Epidermal melanocyte (primary cell): Measurements from ENCODE around the gene AFAP1L1.

Experiments
- DNase-seq: peaks from one replicate; pipeline ENCODE4 v3.0.0; 2011; ENCODE audit warnings: low spot score; ENCODE audit not compliant: insufficient read length

The AFAP1L1 gene

DNA sequence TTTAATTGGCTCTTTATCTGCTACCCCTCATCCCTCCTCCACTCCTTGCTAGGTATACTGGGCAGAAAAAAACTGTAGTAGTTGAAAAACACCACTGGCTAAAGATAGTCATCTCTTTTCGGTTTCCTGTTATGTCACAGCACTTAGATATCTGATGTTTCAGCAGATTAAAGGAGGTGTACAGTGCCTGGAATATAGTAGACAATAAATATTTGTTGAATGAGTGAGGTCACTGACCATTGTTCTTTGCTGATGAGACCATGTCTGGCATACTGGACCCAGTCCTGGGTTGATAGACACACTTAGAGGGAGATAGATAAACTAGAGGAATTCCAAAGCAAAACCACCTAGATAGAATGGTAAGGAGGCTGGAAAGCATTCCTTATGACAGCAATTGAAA lies 76.9 kb downstream of the AFAP1L1 start:
- DNase-seq, result no peak

DNA sequence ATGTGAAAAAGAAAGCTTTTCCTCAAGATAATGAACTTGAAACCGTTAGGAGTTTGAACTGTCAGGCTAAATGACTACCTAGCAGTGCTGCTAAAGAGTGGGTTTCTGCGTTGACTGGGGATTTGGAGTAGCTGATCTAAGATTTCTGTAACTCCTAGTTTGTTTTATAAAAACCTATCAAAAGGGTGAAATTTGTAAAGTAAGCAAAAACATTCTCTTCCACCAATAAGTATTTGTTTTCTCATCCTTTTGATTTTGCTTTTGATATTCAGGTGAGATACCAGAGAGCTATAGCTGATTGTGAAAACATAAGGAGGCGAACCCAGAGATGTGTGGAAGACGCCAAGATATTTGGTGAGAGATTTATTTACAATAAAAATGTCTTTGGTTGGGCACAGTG lies 77.7 kb downstream of the AFAP1L1 start:
- no peak for DNase-seq

DNA sequence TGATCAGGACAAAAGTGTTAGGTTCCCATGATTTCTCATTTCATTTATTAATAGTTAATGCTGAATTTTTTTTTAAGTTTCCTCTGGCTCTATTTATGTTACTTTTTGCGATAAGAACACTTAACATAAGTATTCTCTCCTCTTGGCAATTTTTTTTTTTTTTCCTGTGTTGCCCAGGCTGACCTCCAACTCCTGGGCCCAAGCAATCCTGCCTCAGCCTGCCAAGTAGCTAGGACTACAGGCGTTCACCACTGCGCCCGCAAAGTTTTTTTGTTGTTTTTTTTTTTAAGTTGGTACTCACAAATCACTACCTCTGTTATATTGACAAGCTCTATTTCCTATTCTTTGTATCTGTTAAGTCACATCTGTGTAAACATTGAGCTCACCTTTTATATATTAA lies 80.5 kb downstream of the AFAP1L1 start:
- no peak for DNase-seq

DNA sequence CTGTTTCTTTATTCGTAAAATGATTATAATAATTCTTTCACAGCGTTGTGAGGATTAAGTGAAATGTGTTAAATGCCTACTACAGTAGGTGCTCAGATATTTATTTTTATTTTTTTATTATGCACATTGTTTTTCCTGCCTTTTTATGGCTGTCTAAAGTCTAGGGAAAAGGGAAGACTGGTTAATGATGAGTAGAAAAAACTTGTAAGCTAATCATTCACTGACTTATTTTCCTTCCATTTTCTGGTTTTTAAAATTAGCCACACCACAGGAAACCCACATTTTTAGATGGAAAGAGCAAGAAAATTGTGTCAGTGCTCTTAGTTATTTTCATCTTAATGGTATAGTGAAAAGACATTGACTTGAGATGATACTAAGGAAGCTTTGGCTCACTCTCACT lies 82.3 kb downstream of the AFAP1L1 start:
- no peak for DNase-seq

DNA sequence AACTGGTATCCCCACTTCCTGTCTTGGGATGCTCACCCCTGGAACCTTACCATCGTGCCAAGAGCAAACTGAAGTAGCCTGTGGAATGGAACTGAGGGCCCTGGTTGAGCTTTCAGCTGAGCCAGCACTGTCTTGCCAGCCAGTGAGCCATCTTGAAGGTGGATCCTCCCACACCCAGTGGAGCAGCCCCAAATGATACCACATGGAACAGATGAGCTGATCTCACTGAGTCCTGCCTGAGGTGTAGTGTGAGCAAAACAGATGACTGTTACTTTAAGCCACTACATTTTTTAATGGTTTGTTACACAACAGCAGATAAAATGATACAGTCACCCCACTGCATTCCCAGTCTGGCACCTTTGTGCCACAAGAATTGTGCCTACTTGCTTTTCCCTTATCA lies 84.0 kb downstream of the AFAP1L1 start:
- DNase-seq, result no peak

DNA sequence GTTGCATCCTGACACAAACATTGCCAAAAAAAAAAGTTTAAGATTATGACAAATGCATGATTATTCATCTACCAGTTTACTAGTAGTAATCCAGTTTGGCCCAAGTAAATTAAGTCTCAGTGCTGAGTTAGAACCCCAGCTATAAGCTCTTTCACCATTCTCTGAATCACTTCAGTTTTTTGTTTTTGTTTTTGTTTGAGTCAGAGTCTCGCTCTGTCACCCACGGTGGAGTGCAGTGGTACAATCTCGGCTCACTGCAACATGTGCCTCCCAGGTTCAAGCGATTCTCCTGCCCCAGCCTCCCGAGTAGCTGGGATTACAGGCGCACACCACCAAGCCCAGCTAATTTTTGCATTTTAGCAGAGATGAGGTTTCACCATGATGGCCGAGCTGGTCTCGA lies 84.7 kb downstream of the AFAP1L1 start:
- DNase-seq, result no peak

DNA sequence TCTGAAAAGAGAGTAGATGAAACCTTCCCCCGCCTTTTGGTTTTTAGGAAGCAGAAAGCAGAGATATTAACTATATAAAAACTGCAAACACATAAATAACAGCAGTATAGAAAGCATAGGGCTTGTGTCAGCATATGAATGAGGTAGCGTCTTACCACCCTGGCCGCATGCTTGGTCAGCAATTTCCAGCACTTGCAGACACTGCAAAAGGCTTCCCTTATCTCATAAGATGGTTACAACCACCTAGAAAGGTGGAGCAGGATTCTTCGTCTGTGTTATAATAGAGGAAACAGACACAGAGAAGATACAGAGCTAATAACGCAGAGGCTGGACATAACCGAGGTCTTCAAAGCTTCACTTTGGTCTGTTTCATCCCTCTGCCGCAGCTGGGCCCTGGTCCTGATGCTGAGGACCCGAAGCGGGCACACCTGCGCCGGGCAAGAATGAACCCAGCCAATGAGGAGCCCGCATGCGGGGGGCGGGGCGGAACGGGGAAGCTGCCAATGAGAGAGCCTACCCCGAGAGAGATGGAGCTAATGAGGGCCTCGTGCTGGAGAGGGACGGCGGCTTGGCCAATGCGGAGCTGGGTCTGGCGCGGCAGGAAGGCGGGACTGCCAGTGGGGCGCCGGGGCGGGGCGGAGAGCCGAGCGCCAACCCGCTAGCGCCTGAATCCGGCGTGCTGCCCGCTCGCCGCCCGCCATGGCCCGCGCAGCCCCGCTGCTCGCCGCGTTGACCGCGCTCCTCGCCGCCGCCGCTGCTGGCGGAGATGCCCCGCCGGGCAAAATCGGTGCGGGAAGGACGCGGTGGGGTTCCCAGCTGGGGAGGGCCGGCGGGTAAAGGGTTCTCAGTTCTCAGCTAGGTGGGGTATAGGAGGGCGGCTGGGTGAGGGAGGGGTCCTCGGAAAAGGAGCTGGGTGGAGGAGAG lies 86.0 kb downstream of the AFAP1L1 start, which contains the start of gene PCYOX1L:
PCYOX1L (plus strand) TSS at position 677 of the 924 bp plus-strand sequence; CDS start at position 700, 23 bp downstream.
- DNase-seq, result peak; percentile 92

DNA sequence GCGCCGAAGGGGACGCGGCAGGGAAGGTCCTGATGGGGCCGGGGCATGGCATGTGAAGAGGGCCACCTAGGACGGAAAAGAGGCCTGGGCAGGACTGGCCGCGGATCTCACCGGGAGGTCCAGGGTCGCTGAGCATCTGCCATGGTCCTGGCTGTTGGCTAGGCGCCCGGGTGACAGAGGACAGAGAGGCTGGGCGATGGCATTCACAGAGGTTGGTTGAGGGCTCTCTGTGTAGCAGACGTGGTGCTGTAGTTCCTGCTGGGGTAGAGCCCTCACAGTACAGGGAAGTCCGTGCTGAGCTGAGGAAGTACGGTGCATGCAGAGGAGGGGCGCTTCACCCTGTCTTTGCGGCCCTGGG lies 86.6 kb downstream of the AFAP1L1 start:
- DNase-seq, result no peak

DNA sequence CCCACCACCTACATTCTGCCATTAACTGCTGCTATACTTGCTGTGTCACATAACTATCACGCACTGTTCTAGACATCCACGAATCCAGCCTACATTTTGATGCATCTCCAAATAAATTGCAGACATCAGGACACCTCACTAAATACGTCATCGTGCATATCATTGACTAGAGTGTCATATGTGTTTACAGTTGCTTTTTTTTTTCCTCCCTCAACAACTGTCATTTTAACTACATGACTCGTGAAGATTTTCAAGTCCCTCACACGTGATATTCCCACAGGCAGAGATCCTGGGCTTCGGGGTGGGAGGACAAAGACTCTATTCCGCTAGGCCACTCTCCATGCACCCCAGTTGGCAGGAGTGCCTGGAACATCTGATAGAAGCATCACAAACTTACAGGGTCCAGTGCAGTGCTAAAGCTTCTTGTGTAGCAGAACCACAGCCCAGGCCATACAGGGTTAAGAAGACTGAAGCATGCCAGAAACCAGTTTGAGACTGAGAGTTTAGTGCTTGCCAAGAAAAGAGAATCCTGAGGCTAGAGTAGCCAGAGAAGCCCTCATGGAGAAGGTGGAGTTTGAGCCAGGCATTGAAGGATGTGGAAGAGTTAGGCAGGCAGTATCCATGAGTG lies 87.3 kb downstream of the AFAP1L1 start:
- no peak for DNase-seq

DNA sequence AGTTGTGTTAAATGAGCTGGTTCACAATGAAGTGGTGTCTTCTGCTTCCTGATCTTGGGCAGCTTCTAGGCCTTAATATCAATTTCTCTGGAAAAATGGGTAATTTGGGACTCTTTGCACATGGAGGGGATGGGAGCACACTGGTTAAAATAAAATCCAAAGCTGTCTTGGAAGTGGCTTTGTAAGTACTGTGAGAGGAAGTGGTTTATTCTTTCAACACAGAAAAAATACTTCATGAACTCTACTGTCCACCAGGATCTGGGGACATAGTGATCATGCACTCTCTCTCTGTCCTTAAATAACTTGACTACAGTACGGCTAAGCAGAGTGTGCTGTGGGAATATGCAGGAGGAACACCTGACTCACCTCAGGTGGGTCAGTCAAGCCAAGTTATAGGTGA lies 88.6 kb downstream of the AFAP1L1 start:
- no peak for DNase-seq

DNA sequence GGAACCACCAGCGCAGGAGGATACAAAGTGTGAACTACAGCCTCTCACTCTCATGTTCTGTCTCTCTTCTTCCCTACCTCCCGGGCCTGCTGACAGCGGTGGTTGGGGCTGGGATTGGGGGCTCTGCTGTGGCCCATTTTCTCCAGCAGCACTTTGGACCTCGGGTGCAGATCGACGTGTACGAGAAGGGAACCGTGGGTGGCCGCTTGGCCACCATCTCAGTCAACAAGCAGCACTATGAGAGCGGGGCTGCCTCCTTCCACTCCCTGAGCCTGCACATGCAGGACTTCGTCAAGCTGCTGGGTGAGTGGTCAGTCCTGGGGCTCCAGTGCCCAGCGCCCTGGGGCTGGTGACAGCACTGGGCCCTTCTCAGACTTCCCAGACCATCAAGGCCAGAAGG lies 90.9 kb downstream of the AFAP1L1 start:
- no peak for DNase-seq

DNA sequence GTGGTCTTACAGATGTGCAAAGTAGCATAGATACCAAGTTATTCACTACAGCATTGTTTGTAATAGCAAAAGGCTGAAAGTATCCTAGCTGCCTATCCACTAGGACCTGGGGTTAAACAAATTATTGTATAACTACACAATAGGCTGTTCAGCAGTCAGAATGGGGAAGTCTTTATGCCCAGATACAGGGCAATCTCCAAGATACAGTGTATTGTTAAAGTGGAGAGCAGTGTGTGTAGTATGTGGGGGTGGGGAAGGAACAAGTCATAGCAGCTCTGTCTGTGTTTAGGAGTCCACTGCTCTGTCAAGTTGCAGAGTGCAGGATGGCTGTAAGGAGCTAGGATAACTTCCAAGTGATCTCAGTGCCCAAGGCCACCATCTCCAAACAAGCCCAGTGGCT lies 91.7 kb downstream of the AFAP1L1 start:
- no peak for DNase-seq

DNA sequence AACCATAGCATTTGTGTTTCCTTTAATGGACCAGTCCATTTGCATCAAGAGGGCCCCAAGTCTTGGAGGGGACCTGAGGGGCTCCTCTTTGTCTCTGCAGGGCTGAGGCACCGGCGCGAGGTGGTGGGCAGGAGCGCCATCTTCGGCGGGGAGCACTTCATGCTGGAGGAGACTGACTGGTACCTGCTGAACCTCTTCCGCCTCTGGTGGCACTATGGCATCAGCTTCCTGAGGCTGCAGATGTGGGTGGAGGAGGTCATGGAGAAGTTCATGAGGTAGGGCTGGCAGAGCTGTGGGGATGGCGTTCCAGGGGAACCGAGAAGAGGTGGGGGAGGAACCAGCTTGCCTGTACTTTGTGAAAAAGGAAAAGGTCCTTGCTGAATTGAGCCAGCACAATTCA lies 92.3 kb downstream of the AFAP1L1 start:
- no peak for DNase-seq

DNA sequence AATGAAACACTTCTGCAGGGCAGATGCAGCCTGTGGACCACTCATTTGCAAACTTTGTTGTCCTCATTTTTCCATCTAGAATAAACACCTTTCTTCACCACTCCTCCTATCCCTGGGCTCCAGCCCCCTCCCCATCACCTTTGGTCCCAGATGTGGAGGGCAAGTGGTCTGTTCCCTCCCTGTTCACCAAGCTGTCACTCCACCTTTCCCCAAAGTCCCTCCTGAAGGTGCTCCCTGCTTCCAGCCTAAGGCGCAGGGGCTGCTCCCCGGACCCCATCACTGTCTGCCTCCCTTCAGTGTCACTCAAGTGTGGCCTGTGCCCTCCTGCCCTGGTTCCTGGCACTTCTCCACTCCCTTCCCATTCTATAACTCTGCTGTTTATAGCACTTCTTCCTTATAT lies 93.1 kb downstream of the AFAP1L1 start:
- no peak for DNase-seq

DNA sequence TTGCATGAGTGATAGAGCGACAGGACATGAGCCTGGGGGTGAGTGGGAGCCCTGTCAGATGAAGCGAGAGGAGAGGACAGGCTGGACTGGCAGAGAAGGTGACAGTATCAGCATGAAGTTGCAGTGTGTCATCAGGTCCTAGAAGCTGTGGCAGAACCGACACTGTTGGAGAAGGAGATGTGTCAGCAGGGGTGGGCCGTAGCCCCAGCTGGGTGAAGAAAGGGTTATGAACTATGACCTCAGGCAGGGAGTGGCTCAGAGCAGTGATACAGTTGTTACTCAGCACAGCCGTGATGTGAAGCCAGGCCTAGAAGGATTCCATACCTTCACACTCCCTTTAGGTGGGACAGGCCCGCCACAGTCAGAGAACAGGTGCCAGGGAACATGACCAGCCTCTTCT lies 93.8 kb downstream of the AFAP1L1 start:
- DNase-seq, result no peak

DNA sequence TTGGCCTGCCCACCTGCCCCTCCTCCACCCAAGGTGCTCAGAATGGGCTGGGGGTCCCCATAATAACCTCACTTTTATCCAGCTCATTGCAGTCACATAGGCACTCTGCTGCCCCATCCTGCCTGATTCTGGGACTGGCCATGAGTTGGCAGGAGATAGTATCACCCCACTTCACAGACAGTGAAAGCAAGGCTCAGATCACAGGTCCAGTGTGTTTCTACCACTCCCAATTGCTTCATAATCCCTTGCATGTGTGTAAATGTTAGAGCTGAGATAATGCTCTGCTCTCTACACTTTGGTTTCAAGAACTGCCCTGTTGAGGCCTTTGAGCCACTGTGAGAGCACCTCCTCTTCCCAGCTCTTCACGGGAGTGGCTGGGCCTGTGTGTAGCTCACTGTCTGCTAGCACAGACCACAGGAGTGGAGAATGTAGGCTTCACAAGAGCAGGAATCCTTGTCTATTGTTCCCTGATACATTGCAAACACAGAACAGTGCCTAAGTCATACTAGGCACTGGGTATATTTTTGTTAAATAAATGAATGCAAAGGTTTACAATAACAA lies 94.6 kb downstream of the AFAP1L1 start:
- DNase-seq, result no peak

DNA sequence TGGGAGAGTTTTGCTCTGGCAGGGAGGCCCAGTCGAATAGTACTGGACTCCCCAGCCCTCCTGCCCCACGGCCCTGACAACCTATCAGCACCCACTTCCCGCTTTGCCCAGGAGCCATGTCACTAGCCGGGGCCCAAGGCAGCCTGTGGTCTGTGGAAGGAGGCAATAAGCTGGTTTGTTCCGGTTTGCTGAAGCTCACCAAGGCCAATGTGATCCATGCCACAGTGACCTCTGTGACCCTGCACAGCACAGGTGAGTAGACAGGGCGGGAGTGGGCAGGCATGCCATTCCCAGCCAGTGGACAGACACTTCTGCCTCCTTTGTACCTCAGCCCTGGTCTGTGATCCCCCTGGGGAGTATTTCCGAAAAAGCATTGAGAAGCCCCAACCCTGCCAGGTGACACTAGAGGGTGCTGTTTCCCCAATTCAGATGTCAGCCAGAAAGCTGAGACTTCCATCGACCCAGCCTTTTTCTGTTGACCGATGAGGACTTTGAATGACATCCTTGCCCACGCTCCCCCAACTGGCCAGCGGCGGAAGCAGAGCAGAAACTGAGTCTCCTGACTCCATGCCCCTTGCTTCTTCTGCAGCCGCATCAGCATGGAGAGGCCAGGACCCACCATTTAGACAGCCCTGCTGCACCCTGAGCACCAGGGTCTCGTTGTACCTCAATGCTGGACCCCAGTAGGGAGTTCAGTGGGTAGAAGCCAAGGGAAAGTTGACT lies 95.8 kb downstream of the AFAP1L1 start:
- peak; percentile 79 for DNase-seq

DNA sequence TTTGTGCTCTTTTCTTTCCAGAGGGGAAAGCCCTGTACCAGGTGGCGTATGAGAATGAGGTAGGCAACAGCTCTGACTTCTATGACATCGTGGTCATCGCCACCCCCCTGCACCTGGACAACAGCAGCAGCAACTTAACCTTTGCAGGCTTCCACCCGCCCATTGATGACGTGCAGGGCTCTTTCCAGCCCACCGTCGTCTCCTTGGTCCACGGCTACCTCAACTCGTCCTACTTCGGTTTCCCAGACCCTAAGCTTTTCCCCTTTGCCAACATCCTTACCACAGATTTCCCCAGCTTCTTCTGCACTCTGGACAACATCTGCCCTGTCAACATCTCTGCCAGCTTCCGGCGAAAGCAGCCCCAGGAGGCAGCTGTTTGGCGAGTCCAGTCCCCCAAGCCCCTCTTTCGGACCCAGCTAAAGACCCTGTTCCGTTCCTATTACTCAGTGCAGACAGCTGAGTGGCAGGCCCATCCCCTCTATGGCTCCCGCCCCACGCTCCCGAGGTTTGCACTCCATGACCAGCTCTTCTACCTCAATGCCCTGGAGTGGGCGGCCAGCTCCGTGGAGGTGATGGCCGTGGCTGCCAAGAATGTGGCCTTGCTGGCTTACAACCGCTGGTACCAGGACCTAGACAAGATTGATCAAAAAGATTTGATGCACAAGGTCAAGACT lies 96.5 kb downstream of the AFAP1L1 start:
- DNase-seq, result no peak

DNA sequence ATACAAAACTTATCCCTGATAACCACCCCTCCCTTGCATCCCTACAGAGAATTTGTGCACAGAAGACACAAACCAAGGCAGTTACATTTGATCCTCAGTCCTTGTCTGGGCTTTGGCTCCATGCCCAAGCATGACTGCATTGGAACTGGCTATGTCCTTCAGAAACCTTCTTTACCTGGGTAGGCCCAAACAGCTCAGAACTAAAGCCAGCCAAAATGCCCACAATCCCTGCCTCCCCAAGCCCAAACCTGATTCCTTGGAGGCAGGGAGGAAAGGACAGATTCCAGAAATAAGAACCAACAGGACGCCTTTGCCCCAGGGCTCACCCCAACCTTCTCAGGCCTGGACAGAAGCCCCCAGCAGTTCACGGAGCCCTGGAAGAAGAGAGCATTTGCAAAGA lies 99.2 kb downstream of the AFAP1L1 start:
- no peak for DNase-seq

DNA sequence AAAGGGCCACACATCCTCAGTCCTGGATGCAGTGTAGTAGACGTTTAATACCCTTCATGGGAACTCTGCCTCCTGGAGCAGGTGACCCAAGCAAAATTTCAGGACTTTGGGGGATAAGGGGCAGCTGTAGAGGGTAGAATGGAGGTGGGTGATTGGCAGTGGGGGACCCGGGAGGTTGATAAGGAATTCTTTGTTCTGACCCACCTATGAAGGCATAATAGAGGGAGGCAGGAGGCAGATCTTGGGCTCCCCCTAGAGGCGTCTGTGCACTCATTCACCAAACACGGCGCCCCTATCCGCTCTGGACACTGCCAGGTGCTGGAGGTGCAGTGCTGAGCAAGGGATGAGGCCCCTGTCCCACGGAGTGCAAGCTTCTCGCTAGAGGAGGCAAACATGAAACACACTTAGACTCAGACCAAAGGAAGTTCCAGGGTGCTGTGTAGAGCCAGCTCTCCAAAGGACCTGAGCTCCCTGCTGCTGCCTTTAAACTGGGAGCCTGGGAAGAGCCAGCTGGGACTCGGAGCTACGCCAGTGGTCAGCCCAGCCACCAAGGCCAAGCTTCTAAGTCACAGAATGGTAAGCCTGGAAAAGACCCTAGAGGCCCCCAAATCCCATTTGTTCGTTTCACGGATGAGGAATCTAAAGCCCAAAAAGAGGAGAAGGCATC lies 99.8 kb downstream of the AFAP1L1 start:
- peak; percentile 50 for DNase-seq
